GM10248 (cell line): ENCODE measurements around the gene CLDN15.
"Not testable (repeated sequence)": the region's sequence is repeated elsewhere in the genome, so short reads cannot be mapped to it uniquely, and the experiment has no call there.

Source experiments
- CTCF ChIA-PET: fragments of 300-600 bp; sonication (Branson Sonifier 250); formaldehyde crosslinking; extraction: SDS; loops from one replicate; lab custom pipeline; 2021; ENCODE audit warnings: antibody characterized with exemption; lab: Yijun Ruan, JAX
- POLR2A ChIA-PET: fragments of 350-650 bp; sonication (Branson Sonifier 250); formaldehyde crosslinking; extraction: SDS; loops from one replicate; lab custom pipeline; 2020; ENCODE audit warnings: antibody characterized with exemption; lab: Yijun Ruan, JAX
- DNase-seq: peaks from one replicate; pipeline ENCODE4 v3.0.0; 2012; ENCODE audit errors: extremely low spot score
- TF ChIP-seq, protein P1 (sequence below): IDR thresholded peaks from 2 replicates; pipeline ENCODE4 v1.5.1; 2012; ENCODE audit warnings: mild to moderate bottlenecking, low read depth; ENCODE audit errors: extremely low read depth, missing control alignments, control extremely low read depth

Gene CLDN15

DNA sequence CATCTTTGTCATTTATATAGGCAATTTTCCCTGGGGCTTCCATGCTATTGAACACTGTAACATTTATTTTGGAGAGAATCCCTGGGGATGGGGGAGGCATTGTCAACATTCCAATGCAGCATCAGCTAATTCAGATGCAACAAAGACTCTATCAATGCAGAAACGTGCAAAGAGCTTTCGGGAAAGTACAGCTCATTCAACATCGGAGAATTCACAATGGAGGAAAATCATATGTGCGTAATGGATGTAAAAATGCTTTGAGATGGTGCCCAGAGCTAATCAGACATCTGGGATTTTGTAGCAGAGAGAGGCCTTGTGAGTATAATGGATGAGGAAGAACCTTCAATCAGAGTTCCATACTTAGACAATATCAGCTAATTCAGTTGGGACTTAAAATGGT lies 35.6 kb upstream of the CLDN15 start:
- POLR2A ChIA-PET, result interaction anchor here (0.6 kb wide), 1 partner anchor 11 kb away, joined by 3 read pairs; no protein-coding TSS in a partner anchor
- CTCF ChIA-PET, result interaction anchor here (1.0 to 2.1 kb wide), 4 partner anchors 9 to 129 kb away, joined by 3 to 10 read pairs (median 4); no protein-coding TSS in a partner anchor
- TF ChIP-seq, protein P1, sequence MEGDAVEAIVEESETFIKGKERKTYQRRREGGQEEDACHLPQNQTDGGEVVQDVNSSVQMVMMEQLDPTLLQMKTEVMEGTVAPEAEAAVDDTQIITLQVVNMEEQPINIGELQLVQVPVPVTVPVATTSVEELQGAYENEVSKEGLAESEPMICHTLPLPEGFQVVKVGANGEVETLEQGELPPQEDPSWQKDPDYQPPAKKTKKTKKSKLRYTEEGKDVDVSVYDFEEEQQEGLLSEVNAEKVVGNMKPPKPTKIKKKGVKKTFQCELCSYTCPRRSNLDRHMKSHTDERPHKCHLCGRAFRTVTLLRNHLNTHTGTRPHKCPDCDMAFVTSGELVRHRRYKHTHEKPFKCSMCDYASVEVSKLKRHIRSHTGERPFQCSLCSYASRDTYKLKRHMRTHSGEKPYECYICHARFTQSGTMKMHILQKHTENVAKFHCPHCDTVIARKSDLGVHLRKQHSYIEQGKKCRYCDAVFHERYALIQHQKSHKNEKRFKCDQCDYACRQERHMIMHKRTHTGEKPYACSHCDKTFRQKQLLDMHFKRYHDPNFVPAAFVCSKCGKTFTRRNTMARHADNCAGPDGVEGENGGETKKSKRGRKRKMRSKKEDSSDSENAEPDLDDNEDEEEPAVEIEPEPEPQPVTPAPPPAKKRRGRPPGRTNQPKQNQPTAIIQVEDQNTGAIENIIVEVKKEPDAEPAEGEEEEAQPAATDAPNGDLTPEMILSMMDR, result no peak

DNA sequence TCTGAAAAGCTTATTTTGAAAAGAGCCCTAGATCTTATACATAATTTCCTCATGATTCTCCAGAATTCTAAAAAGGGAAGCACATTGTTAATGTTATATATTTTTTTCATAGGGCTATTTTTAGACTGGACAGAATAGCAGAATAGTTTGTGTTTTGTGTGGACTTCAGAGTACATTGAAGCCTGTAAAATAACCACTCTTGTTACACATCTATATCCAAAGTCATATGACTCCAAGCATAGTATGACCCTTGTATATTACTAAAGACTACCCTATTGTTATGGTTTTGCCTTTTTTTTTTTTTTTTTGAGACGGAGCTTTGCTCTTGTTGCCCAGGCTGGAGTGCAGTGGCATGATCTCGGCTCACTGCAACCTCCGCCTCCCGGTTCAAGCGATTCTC lies 33.4 kb upstream of the CLDN15 start:
- CTCF ChIA-PET, result interaction anchor here (1.0 kb wide), 1 partner anchor 10 kb away, joined by 3 read pairs; no protein-coding TSS in a partner anchor
- POLR2A ChIA-PET, result no interaction called here
- DNase-seq, result no peak
- TF ChIP-seq, protein P1, result no peak

More for the DNA sequence above, 35.6 kb upstream of the CLDN15 start:
- DNase-seq, result no peak

GRCh38 chr7:101269664-101270063 lies 32.1 kb upstream of the CLDN15 start:
- CTCF ChIA-PET, result interaction anchor here (1.5 to 1.9 kb wide), 2 partner anchors 13 to 126 kb away, joined by 3 to 7 read pairs; no protein-coding TSS in a partner anchor
- TF ChIP-seq, protein P1, result no peak
- POLR2A ChIA-PET, result no interaction called here
- no peak for DNase-seq

- DNase-seq, result no peak
- TF ChIP-seq, protein P1, result no peak
- ChIA-PET CTCF (interaction anchor here (0.7 to 1.5 kb wide), 4 partner anchors 17 to 73 kb away, joined by 3 to 5 read pairs (median 4); no protein-coding TSS in a partner anchor), POLR2A (no interaction called here)
These were observed 28.3 kb upstream of the CLDN15 start for GRCh38 chr7:101265622-101266516.

GRCh38 chr7:101264102-101264706 lies 26.6 kb upstream of the CLDN15 start:
- DNase-seq, POLR2A ChIA-PET: not testable (repeated sequence)
- CTCF ChIA-PET, result interaction anchor here (0.7 to 1.5 kb wide), 3 partner anchors 19 to 120 kb away, joined by 3 to 4 read pairs (median 3); no protein-coding TSS in a partner anchor

DNA sequence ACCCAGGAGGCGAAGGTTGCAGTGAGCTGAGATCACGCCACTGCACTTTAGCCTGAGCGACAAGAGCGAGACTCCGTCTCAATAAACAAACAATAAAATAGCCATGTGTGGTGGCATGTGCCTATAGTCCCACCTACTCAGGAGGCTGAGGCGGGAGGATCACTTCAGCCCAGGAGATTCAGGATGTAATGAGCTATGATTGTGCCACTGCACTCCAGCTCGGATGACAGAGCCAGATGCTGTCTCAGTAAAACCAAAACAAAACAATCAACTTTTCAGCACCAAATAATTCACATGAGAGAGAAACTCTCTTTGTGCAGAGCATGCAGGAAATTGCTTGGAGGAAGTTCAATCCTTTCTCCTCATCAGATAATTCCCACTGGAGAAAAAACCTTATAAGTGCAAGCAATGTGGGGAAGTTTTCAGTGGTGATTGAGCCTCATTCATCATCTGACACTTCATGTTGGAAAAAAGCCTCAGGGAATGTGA lies 20.7 kb upstream of the CLDN15 start:
- POLR2A ChIA-PET, result interaction anchor here (0.5 kb wide), 1 partner anchor 599 kb away, joined by 4 read pairs; no protein-coding TSS in a partner anchor
- TF ChIP-seq, protein P1, result no peak
- CTCF ChIA-PET, result interaction anchor here (1.0 to 1.7 kb wide), 4 partner anchors 14 to 114 kb away, joined by 3 to 5 read pairs (median 4); partner anchors contain the start of gene FIS1
- no peak for DNase-seq
